Adrenal gland (tissue), 5 donors: ENCODE data around the gene SULT4A1.

Experiments
- POLR2A ChIP-seq, 2 donors: fragments of 450-650 bp; IDR thresholded peaks; one replicate each; pipeline ENCODE4 v1.6.1; 2017; ENCODE audit warnings: antibody characterized with exemption in 2 of 2, mild to moderate bottlenecking in 2 of 2, moderate library complexity in 1 of 2
- TF ChIP-seq, protein P1 (sequence below), 6 experiments: fragments of 450-650 bp in 4 of 6; fragments of 200-600 bp in 2 of 6; sonication (generic) in 1 of 6; IDR thresholded peaks; 1 replicate in 5 of 6; 2 replicates in 1 of 6; pipeline versions ENCODE4 v1.5.1 to v1.8.0; 2016 to 2021; ENCODE audit warnings: antibody characterized with exemption in 6 of 6, mild to moderate bottlenecking in 2 of 6, moderate library complexity in 1 of 6
- donor health status: DM: no; HTN: no; CAD: no.

DNA sequence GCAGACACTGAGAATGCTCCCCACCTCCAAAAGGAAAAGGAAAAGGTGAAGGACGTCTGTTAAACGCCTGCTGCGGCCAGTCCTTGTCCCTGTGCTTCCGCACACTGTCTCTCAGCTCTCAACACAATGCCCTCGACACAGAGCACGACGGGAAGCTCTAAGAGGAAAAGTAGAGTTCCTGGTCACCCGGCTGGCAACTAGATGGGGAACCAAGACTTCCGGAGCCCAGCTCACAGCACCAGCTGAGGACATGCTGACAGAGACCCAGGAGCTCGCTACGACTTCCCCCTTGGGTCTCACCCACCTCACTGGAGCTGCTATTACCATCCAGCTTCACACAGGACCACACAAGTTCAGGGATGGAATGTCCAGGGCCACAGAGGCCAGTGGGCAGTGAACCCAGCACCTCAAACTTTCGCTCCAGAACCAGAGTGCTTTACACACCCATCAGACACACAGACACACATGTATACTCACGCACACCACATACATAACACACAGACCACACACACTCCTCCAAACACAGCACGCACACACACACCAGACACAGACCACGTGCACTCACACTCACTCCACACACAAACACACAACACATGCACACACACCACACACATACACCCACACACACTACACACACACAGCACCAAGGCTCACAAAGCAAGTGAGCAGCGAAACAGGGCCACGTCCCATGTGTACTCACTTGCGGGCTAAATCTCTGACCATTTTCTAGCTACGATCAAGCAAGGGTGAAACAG lies 9.6 kb downstream of the SULT4A1 start:
- TF ChIP-seq, protein P1, sequence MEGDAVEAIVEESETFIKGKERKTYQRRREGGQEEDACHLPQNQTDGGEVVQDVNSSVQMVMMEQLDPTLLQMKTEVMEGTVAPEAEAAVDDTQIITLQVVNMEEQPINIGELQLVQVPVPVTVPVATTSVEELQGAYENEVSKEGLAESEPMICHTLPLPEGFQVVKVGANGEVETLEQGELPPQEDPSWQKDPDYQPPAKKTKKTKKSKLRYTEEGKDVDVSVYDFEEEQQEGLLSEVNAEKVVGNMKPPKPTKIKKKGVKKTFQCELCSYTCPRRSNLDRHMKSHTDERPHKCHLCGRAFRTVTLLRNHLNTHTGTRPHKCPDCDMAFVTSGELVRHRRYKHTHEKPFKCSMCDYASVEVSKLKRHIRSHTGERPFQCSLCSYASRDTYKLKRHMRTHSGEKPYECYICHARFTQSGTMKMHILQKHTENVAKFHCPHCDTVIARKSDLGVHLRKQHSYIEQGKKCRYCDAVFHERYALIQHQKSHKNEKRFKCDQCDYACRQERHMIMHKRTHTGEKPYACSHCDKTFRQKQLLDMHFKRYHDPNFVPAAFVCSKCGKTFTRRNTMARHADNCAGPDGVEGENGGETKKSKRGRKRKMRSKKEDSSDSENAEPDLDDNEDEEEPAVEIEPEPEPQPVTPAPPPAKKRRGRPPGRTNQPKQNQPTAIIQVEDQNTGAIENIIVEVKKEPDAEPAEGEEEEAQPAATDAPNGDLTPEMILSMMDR (IDR thresholded peaks at IDR 0.05), result no peak
- TF ChIP-seq POLR2A (IDR thresholded peaks at IDR 0.05), result no peak
